Measurements from ENCODE around the gene ADAMTSL2.

- TF ChIP-seq, protein P1, sequence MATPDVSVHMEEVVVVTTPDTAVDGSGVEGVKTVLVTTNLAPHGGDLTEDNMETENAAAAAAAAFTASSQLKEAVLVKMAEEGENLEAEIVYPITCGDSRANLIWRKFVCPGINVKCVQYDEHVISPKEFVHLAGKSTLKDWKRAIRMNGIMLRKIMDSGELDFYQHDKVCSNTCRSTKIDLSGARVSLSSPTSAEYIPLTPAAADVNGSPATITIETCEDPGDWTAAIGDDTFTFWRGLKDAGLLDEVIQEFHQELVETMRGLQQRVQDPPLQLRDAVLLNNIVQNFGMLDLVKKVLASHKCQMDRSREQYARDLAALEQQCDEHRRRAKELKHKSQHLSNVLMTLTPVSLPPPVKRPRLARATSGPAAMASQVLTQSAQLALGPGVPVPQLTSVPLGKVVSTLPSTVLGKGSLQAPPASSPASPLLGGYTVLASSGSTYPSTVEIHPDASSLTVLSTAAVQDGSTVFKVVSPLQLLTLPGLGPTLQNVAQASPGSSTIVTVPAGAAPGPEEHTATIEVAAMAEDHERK (CRISPR knock-in tag; IDR thresholded peaks at IDR 0.05; ENCODE audit: low read depth), result no peak
- TF ChIP-seq DRAP1 (CRISPR knock-in tag; IDR thresholded peaks at IDR 0.05), result no peak
- TF ChIP-seq ZFP36 (IDR thresholded peaks at IDR 0.05; ENCODE audit: borderline replicate concordance, low read depth, low read length, partially characterized antibody), result no peak
- TF ChIP-seq, protein P2, sequence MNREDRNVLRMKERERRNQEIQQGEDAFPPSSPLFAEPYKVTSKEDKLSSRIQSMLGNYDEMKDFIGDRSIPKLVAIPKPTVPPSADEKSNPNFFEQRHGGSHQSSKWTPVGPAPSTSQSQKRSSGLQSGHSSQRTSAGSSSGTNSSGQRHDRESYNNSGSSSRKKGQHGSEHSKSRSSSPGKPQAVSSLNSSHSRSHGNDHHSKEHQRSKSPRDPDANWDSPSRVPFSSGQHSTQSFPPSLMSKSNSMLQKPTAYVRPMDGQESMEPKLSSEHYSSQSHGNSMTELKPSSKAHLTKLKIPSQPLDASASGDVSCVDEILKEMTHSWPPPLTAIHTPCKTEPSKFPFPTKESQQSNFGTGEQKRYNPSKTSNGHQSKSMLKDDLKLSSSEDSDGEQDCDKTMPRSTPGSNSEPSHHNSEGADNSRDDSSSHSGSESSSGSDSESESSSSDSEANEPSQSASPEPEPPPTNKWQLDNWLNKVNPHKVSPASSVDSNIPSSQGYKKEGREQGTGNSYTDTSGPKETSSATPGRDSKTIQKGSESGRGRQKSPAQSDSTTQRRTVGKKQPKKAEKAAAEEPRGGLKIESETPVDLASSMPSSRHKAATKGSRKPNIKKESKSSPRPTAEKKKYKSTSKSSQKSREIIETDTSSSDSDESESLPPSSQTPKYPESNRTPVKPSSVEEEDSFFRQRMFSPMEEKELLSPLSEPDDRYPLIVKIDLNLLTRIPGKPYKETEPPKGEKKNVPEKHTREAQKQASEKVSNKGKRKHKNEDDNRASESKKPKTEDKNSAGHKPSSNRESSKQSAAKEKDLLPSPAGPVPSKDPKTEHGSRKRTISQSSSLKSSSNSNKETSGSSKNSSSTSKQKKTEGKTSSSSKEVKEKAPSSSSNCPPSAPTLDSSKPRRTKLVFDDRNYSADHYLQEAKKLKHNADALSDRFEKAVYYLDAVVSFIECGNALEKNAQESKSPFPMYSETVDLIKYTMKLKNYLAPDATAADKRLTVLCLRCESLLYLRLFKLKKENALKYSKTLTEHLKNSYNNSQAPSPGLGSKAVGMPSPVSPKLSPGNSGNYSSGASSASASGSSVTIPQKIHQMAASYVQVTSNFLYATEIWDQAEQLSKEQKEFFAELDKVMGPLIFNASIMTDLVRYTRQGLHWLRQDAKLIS (CRISPR knock-in tag; IDR thresholded peaks at IDR 0.05), result no peak
- TF ChIP-seq, protein P3, sequence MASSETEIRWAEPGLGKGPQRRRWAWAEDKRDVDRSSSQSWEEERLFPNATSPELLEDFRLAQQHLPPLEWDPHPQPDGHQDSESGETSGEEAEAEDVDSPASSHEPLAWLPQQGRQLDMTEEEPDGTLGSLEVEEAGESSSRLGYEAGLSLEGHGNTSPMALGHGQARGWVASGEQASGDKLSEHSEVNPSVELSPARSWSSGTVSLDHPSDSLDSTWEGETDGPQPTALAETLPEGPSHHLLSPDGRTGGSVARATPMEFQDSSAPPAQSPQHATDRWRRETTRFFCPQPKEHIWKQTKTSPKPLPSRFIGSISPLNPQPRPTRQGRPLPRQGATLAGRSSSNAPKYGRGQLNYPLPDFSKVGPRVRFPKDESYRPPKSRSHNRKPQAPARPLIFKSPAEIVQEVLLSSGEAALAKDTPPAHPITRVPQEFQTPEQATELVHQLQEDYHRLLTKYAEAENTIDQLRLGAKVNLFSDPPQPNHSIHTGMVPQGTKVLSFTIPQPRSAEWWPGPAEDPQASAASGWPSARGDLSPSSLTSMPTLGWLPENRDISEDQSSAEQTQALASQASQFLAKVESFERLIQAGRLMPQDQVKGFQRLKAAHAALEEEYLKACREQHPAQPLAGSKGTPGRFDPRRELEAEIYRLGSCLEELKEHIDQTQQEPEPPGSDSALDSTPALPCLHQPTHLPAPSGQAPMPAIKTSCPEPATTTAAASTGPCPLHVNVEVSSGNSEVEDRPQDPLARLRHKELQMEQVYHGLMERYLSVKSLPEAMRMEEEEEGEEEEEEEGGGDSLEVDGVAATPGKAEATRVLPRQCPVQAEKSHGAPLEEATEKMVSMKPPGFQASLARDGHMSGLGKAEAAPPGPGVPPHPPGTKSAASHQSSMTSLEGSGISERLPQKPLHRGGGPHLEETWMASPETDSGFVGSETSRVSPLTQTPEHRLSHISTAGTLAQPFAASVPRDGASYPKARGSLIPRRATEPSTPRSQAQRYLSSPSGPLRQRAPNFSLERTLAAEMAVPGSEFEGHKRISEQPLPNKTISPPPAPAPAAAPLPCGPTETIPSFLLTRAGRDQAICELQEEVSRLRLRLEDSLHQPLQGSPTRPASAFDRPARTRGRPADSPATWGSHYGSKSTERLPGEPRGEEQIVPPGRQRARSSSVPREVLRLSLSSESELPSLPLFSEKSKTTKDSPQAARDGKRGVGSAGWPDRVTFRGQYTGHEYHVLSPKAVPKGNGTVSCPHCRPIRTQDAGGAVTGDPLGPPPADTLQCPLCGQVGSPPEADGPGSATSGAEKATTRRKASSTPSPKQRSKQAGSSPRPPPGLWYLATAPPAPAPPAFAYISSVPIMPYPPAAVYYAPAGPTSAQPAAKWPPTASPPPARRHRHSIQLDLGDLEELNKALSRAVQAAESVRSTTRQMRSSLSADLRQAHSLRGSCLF (CRISPR knock-in tag; IDR thresholded peaks at IDR 0.05; ENCODE audit: borderline replicate concordance), result no peak
- TF ChIP-seq ZBTB8A (CRISPR knock-in tag; IDR thresholded peaks at IDR 0.05; ENCODE audit: borderline replicate concordance, low read depth), result no peak
- no peak for TF ChIP-seq HNRNPL (IDR thresholded peaks at IDR 0.05; ENCODE audit: low read depth, low read length)
- TF ChIP-seq, protein P4, sequence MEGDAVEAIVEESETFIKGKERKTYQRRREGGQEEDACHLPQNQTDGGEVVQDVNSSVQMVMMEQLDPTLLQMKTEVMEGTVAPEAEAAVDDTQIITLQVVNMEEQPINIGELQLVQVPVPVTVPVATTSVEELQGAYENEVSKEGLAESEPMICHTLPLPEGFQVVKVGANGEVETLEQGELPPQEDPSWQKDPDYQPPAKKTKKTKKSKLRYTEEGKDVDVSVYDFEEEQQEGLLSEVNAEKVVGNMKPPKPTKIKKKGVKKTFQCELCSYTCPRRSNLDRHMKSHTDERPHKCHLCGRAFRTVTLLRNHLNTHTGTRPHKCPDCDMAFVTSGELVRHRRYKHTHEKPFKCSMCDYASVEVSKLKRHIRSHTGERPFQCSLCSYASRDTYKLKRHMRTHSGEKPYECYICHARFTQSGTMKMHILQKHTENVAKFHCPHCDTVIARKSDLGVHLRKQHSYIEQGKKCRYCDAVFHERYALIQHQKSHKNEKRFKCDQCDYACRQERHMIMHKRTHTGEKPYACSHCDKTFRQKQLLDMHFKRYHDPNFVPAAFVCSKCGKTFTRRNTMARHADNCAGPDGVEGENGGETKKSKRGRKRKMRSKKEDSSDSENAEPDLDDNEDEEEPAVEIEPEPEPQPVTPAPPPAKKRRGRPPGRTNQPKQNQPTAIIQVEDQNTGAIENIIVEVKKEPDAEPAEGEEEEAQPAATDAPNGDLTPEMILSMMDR (CRISPR knock-in tag; IDR thresholded peaks at IDR 0.05), result no peak
- no peak for TF ChIP-seq DMAP1 (CRISPR knock-in tag; IDR thresholded peaks at IDR 0.05)
- TF ChIP-seq, protein P5, sequence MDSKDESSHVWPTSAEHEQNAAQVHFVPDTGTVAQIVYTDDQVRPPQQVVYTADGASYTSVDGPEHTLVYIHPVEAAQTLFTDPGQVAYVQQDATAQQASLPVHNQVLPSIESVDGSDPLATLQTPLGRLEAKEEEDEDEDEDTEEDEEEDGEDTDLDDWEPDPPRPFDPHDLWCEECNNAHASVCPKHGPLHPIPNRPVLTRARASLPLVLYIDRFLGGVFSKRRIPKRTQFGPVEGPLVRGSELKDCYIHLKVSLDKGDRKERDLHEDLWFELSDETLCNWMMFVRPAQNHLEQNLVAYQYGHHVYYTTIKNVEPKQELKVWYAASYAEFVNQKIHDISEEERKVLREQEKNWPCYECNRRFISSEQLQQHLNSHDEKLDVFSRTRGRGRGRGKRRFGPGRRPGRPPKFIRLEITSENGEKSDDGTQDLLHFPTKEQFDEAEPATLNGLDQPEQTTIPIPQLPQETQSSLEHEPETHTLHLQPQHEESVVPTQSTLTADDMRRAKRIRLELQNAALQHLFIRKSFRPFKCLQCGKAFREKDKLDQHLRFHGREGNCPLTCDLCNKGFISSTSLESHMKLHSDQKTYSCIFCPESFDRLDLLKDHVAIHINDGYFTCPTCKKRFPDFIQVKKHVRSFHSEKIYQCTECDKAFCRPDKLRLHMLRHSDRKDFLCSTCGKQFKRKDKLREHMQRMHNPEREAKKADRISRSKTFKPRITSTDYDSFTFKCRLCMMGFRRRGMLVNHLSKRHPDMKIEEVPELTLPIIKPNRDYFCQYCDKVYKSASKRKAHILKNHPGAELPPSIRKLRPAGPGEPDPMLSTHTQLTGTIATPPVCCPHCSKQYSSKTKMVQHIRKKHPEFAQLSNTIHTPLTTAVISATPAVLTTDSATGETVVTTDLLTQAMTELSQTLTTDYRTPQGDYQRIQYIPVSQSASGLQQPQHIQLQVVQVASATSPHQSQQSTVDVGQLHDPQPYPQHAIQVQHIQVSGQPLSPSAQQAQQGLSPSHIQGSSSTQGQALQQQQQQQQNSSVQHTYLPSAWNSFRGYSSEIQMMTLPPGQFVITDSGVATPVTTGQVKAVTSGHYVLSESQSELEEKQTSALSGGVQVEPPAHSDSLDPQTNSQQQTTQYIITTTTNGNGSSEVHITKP (CRISPR knock-in tag; IDR thresholded peaks at IDR 0.05; ENCODE audit: low read depth), result no peak
These were observed 66.2 kb downstream of the ADAMTSL2 start for GRCh38 chr9:133600739-133601138.
